ENCODE data around the gene SYMPK.

The SYMPK gene

DNA sequence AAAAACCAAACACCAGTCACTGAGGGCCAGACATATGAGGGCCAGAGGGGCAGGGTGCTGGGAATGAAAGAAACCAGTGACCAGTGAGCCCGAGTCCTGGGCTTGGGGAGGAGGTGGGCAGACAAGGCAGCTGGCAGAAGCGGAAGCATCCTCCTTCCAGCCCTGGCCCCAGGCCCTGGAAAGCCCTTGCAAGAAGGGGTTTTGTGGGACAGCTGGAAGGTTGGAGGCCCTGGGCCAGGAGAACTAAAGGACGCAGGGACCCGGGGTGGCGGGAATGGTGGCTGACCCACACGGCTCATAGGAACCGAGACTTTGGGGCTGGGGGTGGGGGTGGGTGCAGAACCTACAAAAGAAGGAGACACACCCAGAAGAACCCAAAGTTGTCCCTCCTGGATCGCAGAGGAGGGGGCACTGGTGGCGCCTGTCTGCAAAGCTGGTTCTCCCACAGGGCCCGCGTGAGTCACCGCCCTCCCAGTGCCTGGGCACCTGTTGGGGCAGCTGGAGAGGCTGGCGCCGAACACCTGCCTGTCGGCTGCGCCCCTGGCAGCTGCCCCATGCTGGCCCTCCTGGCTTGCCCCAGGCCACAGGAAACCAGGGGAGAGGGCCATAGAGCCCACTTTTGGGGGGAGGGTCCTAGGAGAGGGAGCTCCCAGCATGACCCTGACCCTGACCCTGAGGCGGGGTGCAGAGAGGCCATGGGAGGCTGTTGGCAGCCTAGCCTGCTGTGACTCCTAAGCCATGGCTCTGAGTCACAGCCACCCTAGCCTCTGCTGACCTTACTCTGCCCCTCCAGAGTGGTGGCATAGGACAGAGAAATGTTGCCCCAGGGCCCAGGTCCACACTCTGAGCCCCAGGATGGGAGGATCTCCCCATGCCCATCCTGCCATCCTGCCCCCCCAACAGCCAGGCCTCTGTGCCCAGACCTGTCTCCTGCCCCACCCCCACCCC, 81.5 kb downstream of the SYMPK start:
- DNase-seq (ENCODE audit: low spot score) = no peak

DNA sequence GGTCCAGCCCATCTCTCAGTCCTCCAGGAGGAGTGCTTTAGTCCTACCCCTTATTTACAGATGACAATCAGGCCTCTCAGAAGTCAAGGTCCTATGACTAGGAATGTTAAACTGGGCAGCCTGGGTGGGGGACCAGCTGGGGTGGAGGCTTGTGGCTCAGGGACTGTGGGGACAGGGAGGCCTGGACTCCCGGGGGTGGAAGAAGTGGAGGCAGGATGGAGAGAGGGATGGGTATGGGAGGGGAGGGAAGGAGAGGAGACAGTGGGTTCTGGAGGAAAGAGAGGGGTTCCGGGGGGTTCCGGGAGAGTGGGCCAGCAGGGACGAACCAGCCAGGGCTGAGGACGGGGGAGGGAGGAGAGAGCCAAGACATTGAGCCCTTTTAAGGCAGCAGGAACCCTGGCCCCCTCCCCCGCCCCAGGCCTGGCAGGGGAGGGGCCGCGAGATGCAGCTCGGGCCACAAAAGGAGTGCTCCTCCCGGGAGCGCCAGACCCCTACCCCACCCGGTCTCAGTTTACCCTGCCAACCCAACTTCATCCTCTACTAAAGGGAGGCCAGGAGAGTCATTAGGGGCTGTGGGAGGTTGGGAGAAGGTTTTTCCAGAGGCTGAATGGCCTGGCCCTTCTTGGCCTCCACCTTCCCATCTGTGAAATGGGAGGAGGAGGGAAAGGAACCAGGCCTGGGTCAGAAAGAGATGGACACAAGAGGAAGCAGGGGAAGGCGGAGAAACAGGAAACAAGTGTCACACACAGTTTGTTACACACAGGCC, 82.3 kb downstream of the SYMPK start:
- peak; percentile 65 for DNase-seq (ENCODE audit: low spot score)

DNA sequence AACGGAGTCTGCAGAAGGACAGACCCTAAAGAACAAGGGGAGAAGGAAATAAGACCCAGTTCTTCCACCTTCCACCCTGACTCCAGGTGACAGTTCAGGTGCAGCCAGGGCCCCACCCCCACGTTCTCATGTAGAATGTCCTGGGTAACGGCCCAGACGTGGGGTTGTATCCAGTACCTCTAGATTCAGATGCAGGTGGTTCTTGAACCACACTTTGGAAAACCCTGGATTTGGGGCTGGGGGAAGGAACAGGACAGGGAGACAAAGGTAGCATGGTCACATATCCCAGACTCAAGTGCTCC, 82.8 kb downstream of the SYMPK start:
- DNase-seq (ENCODE audit: low spot score) = no peak

DNA sequence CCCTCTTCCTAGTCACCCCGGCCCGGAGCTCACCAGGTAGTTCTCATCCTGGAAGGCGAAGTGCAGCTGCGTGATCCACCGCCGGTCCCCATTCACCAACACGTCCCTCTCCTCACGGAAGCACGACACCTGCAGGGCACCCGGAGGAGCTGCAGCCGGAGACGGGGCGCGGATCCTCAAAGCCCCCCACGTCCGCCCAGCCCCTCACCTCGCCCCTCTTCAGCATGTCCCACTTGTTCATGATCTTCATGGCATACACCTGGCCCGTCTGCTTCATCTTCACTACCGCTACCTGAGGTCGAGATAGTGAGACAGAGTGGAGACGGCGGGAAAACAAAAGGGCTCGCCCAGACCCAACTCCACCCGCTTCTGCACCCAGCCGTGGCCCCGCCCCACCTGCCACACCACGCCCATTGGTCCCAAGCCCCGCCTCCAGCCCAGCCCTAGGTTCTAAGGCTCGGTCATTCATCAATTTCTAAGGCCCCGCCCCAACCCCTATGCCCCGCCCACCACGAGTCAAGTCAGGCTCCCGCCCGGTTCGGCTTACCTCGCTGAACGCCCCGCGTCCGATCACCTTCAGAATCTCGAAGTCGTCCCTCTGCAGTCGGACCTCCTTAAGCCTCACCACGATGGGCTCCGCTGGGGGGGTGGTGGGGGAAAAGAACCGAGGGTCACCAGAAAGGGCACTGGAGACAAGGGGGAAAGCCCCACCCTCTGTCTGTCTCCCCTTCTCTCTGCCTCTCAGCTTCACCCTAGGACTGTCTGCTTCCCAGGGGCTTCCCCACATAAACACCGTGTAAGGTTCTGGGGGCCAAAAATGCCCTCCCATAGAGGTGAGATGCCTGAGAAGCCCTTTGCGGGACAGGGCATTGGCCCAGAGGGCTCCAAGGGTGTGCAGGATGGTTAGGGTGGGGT, 83.5 kb downstream of the SYMPK start:
- peak; percentile 94 for DNase-seq (ENCODE audit: low spot score)

DNA sequence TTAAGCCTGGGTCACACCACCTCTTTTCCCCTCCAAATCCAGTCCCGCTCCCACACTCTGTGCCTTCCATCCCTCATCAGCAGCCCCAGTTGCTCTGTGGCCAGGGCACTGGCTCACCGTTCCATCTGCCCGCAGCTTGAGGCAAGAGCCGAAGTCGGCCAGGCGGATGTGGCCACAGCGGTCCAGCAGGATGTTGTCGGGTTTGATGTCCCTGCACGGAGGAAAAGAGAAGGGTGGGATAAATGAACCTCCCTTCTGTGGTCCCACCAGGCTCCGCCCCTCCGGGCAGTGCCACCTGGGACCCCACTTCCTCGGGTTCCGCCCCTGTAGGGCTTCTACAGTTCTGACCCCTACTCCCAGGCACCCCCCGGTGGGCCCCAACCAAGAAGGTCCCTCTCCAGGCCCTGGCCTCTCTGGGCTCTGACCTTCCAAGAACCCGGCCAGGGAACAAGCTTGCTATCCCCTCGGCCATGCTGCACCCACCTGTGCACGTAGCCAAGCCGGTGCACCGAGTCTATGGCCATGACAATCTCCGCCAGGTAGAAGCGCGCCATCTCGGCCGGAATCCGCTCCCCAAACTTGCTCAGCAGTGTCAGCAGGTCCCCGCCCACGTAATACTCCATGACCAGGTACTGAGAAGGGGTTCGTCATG, 84.8 kb downstream of the SYMPK start:
- no peak for DNase-seq (ENCODE audit: low spot score)

DNA sequence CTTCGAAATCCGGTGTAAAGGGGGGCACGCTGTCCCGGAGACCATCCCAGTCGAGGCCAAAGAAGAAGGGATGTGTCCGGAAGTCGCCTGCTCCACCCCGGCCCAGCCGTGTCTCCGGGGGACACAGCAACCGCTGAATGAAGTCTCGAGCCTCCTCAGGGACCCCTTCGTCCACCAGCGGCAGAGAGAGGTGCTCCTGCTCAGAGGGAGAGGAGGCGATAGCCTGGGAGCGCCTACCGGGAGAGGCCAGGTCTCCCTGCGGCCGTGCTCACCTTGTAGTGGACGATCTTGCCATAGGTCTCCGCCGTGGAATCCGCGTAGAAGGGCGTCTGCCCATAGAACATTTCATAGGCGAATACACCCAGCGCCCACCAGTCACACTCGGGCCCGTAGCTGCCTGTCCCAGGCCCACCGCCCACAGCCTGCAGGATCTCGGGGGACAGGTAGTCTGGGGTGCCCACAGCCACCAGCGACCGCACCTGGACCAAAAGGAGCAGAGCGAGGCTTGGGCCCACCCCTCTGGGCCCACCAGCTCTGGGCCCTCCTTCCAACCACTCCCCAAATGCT, 85.5 kb downstream of the SYMPK start:
- no peak for DNase-seq (ENCODE audit: low spot score)

DNA sequence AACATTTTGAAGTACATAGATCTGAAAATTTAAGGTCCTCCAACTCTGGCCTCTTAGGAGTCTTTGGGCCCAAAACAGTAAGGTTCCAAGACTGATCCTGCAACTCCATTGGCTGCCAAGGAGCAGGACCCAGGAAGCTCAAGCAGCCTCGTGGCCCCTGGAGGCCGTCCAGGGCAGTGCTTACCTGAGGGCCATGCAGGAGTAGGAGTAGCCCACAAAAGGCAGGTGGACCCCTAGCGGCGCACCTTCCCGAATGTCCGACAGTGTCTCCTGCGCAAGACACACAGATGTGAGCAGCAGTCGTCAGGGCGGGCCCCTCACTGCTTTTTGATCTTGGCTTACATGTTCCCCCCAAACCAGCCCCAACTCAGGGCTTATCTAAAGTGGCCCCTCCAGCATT, 88.2 kb downstream of the SYMPK start:
- DNase-seq (ENCODE audit: low spot score) = peak; percentile 66

DNA sequence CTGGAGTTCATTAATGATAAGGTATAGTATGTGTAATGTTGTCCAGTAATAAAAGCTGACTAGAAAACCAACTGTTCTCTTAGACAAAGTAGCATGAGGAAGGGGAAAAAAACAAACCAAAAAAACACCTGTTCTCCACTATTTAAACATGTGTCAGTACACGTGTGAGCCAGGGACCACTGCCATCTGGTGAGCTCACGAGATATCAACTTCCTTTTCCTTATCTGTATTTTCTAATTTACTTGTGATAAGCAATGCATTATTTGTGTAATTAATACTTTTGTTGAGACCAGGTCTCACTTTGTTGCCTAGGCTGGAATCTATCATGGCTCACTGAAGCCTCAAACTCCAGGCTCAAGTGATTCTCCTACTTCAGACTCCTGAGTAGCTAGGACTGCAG, 89.6 kb downstream of the SYMPK start:
- DNase-seq (ENCODE audit: low spot score) = no peak

DNA sequence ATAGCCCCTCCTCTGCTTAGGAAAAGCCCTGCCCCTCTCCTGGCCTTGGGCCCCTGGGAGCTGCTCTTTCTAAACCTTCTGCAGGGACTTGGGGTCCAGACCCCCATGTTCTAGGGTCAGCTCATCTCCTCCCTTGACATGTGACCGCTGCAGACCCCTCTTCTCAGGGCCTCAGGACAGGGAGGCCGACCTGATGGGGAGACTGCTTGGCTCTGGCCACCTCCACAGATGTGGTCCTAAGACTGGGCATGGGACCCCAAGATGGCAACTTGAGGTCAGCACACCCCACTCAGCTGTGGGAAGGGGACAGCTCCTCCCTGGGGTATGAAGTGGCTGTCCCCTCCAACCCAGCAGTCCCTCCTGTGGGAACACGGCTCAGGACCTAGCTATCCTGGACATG, 90.0 kb downstream of the SYMPK start:
- DNase-seq (ENCODE audit: low spot score) = no peak

DNA sequence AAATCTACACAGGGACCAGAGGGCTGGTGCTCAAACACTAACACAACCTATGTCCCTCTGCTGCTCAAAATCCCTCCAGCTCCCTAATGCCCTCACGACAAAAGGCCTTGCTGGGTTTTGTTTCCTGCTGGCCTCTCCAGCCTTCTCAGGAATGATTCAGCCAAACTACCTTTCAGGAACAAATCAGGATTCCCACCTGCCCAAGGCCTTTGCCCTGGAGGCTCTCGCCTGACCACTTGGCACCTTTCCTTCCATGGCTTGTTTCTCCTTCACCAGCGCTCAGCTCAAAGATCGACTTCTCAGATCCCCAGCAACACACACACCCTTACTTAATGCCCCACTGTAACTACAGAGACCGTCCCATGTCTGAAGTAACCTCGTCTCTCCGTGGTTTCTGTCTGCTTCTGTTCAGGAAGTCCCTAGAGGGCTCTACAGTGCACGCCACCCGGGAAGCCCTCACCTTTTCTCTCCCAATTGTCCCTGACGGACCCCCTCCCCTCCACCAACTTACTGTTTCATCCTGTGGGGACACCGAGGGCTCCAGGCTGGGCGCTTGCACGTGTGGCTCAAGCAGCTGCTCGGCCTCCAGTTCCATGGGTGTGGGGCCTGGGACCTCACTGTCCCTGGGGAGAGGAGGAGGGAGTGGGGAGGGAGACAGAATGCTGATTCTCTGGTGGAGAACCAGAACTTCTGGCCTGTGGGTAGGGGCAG, 90.7 kb downstream of the SYMPK start:
- no peak for DNase-seq (ENCODE audit: low spot score)

DNA sequence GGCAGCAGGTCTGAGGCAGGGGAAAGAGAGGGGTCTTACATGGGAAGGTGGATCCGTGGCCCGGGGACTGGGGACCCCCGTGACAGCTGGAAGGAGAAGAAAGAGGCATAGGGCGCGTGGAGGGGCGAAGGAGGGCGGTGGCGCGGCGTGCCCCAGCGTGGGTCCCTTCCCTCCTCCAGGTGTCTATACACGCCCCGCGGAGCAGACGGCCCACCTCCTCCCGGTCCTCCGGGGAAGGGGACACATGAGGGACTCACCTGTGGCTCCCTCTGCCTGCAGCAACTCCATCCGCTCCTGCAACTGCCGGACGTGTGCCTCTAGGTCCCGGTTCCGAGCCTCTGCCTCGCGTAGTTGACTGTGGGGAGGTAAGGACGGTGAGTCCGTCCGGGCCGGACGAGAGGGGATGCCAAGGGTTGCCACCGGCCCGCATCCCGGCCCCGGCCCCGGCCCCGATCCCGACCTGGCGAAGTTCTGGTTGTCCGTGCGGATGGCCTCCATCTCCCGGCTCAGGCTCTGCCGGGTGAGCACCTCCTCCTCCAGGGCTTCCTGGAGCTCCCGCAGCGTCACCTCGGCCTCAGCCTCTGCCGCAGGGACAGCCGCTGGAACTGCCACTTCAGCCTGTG, 91.5 kb downstream of the SYMPK start:
- no peak for DNase-seq (ENCODE audit: low spot score)

DNA sequence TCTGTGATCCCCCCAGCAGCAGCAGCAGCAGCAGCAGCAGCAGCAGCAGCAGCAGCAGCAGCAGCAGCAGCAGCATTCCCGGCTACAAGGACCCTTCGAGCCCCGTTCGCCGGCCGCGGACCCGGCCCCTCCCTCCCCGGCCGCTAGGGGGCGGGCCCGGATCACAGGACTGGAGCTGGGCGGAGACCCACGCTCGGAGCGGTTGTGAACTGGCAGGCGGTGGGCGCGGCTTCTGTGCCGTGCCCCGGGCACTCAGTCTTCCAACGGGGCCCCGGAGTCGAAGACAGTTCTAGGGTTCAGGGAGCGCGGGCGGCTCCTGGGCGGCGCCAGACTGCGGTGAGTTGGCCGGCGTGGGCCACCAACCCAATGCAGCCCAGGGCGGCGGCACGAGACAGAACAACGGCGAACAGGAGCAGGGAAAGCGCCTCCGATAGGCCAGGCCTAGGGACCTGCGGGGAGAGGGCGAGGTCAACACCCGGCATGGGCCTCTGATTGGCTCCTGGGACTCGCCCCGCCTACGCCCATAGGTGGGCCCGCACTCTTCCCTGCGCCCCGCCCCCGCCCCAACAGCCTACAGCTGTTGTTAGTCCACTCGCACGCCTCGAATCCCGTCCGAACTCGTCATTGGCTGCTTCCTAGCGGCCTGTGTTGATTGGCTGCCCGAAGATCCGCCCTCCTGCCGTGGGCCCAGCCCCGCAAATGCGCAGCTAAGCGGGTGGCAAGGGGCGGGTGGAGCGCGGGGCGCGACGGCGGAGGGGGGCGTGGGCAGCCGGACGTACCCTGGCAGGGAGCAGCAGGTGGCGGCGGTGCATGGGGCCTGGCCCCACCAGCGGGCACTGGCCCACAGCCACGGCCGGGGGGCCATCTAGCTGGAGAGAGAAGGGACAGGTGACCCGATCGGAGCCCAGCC, 92.5 kb downstream of the SYMPK start:
- DNase-seq (ENCODE audit: low spot score) = peak; percentile 99

DNA sequence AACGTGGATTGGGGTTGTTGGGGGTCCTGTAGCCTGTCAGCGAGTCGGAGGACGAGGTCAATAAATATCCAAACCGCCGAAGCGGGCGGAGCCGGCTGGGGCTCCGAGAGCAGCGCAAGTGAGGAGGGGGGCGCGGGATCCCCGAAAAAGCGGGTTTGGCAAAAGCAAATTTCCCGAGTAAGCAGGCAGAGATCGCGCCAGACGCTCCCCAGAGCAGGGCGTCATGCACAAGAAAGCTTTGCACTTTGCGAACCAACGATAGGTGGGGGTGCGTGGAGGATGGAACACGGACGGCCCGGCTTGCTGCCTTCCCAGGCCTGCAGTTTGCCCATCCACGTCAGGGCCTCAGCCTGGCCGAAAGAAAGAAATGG, 93.1 kb downstream of the SYMPK start:
- DNase-seq (ENCODE audit: low spot score) = no peak

DNA sequence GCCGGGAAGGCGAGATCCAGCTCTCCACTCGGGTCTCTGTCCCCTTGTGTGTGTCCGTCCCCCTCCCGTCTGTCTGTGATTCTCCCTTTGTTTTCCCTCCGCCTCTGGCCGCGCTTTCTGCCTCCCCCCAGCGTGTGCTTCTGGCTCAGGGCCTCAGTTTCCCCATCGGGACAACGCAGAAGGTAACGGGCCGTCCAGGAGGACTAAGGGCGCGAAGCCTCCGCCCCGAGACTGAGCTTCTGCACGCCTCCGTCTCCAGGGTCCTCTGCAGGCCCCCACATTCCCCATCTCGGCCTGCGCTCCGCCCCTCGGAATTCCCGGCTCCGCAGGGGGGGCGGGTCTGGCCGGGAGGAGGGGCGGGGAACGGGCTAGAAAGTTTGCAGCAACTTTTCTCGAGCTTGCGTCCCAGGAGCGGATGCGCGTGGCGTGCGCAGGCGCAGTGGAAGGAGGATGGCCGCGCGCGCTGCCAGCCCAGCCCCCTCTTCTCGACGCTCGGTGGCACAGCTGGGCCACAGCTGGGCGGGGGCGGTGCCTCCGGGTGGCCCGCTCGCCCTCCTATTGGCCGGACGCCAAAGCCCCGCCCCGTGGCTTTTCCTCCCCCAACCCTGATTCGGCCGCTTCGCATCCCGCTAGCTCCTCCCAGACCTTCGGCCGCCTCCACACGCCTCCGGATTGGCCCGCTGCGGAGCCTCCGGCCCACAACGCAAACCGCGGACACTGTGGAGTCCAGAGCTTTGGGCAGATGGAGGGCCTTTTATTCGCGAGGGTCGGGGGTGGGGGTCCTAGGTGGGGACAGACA, 93.8 kb downstream of the SYMPK start, which contains the start of gene SIX5:
Gene SIX5 (minus strand): TSS at position 269 of the 799 bp plus-strand sequence. CDS start 408 bp downstream, outside the sequence.
- DNase-seq (ENCODE audit: low spot score) = peak; percentile 97

DNA sequence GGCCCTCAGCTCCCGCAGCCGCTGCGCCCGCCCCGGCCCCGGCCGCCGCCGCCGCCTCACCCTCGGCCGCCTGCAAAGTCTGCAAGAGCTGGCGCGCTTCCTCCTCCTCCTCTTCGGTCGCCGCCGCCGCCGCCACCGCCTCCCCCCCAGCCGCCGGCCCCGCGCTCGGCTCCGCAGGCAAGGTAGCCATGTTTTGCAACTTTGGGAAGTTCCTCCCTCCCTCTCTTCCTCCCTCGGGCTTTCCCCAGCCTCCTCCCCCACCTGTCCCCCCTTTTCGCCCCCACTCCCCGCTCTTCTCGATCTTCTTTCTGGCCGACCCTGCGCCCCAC, 94.3 kb downstream of the SYMPK start:
- DNase-seq (ENCODE audit: low spot score) = no peak

DNA sequence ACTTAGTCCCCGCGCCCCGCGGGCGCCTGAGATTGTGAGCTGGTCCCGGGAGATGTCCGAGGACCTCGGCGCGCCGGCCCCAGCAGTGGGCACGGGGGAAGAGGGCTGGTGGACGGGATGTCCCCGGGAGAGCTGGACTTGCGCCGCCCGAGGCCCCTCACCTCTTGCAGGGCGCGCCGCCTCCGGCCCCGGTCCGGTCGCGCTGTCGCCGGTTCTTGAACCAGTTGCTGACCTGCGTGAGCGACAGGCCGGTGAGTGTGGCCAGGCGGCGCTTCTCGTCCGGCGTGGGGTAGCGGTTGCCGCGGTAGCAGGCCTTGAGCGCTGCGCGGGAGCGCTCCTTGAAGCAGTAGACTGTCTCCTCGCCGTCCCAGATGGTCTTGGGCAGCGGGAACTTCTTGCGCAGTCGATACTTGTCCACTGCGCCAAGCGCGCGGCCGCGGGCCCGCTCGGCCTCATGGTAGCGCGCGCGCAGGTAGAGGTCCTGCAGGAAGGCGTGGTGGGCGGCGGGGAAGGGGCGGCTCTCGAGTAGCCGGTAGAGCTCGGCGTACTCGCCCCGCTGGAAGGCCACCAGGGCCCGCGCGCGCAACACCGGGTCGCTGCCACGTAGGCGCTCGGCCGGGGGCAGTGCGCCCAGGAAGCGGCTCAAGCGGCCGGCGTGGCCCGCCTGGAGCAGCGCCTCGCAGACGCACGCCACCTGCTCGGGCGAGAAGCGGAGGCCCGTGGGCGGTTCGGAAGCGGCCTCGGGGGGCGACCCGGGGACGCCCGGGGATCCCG, 94.9 kb downstream of the SYMPK start:
- DNase-seq (ENCODE audit: low spot score) = peak; percentile 58

DNA sequence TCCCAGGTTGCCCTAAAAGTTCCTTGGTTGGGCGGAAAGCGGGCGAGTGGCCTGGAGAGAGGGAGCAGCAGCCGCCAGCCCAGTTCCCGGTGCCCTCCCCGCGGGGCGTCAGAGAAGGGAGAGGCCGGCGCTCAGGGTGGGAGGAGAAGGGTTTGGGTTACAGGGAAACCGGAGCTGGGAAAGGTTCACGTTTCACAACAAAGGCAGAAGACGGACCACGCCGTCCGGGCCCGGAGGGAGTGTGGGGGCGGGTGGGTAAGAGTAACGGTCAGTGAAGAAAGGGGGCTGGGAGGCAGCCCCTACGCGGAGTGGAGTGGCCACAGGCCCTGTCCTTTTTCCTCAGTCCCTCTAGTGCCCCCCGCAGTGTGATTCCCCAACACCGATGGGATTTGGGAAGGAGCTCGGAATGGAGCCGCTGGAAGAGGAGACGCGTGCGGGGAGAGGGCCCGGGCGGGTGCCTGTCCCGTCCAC, 95.5 kb downstream of the SYMPK start:
- peak; percentile 75 for DNase-seq (ENCODE audit: low spot score)
